Femur (tissue), 1 donor: ENCODE measurements around the gene SLC27A5.
"Not testable (repeated sequence)": the region's sequence is repeated elsewhere in the genome, so short reads cannot be mapped to it uniquely, and the experiment has no call there.

Source experiments
- DNase-seq: peaks from one replicate; pipeline ENCODE4 v3.0.0-alpha.2; 2017

Gene SLC27A5

DNA sequence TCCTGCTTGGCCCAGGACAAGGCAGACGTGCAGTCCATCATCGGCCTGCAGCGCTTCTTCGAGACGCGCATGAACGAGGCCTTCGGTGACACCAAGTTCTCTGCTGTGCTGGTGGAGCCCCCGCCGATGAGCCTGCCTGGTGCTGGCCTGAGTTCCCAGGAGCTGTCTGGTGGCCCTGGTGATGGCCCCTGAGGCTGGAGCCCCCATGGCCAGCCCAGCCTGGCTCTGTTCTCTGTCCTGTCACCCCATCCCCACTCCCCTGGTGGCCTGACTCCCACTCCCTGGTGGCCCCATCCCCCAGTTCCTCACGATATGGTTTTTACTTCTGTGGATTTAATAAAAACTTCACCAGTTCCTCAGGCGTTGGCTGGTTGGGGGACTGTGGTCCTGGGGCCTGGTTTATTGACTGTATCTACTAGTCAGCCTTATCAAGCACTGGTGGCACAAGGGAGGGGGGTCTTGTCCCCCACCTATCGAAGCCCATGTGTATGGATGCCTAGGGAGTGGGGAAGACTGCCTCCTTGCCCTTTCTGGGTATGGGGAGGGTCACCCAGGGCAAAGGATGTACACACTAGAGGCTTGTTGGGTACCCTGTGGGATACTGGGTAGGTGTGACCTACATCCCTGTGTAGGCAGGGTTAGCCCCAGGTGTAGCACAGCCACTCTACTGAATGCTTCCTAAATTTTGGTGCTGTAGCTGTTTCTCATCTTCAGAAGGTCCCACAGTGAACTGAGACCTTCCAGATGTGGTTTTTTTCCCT lies 38.8 kb upstream of the SLC27A5 start:
- DNase-seq, result no peak

DNA sequence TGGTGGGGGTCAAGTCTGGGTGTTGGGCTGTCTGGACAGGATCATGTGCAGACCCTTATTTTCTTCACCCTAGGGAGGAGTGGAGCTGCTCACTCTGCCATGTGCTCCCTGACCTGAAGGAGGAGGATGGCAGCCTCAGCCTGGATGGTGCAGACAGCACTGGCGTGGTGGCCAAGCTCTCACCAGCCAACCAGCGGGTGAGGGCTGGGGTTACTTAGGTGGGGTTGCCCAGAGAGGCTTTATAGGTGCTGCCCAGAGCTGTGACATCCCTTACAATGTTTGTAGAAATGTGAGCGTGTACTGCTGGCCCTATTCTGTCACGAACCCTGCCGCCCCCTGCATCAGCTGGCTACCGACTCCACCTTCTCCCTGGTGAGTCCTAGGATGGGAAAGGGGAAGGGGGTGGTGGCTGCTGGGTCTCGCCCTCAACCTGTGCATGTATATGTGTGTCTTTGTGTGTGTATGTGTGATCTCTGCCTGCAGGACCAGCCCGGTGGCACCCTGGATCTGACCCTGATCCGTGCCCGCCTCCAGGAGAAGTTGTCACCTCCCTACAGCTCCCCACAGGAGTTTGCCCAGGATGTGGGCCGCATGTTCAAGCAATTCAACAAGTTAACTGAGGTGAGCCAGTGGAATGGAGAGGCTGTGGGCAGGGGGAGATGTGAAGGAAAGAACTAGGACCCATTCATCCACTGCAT lies 38.0 kb upstream of the SLC27A5 start:
- DNase-seq, result no peak

- no peak for DNase-seq
Measured at GRCh38 chr19:58548859-58549663, 37.3 kb upstream of the SLC27A5 start.

DNA sequence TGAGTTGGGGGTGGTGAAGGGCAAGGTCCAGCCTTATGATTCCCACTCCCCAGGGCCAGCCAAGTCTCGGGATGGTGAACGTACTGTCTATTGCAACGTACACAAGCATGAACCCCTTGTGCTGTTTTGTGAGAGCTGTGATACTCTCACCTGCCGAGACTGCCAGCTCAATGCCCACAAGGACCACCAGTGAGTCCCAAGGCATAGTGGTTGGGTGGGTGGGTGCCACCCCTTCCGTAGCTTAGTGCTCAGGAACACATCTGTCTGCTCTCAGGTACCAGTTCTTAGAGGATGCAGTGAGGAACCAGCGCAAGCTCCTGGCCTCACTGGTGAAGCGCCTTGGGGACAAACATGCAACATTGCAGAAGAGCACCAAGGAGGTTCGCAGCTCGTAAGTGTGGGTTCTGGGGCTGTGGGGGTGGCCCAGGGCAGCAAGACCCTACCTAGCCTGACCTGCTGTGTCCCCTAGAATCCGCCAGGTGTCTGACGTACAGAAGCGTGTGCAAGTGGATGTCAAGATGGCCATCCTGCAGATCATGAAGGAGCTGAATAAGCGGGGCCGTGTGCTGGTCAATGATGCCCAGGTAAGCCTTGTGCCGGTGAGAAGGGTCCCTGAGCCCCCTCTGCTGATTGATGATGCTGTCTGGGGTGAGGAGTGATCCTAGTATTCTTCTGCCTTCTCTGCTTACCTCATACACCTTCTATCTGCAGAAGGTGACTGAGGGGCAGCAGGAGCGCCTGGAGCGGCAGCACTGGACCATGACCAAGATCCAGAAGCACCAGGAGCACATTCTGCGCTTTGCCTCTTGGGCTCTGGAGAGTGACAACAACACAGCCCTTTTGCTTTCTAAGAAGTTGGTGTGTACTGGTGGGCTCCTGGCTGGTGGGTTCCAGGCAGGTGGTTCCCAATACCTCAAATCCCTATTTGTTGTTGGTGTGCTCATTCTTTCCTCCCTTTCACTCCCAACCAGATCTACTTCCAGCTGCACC lies 35.8 kb upstream of the SLC27A5 start:
- DNase-seq, result no peak

DNA sequence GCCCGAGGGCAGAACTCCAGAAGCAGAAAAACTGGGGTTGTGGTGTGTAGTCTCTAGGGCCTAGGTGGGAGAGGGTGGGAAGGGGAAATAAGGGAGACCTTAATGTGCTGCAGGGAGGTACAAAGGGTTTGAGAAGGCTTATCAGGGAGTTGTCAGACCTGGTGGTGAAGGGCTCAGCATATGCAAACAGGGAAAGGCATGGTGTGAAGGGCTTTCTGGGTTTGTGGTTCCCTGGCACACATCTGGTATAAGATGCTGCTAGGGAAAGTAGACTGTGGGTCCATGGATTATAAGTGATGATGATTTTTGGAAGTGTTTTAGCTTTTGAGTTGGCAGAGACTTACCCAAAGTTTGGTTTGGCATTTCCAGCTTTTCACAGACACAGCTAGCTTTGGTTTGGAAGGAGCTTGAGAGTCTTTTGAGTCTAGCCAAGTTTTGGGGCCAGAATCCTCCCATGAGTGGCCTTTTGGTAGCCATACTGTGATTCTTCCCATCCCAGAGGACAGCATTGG lies 34.3 kb upstream of the SLC27A5 start:
- no peak for DNase-seq

DNA sequence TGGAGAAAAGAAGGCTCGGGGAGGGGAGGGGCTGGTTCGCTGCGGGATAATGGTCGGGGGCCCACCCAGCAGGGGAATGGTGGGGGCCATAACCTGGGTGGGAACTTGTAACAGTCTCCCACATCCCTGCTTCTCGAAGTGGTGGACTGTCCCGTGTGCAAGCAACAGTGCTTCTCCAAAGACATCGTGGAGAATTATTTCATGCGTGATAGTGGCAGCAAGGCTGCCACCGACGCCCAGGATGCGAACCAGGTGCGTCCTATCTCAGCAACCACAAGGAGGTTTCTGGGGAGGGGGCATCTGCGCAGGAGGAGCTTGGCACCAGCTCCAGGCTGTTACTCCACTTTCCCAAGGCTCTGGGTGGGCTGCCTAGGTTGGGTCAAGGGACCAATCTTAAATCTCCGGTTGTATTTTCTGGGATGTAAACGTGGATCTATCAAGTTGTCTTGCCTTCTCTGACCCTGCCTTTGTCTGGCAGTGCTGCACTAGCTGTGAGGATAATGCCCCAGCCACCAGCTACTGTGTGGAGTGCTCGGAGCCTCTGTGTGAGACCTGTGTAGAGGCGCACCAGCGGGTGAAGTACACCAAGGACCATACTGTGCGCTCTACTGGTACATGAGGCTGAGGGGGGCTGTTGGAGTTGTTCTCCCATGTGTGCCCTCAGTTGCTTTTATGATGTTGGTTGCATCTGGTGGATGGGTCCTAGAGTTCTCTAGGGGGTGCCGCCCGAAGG lies 33.7 kb upstream of the SLC27A5 start:
- no peak for DNase-seq

GRCh38 chr19:58544591-58545285 lies 32.9 kb upstream of the SLC27A5 start:
- DNase-seq, result no peak

- peak; percentile 100 for DNase-seq
Measured at GRCh38 chr19:58543826-58544590, 32.2 kb upstream of the SLC27A5 start, which contains the start of gene TRIM28. Gene TRIM28 (plus strand): TSS chr19:58544064. CDS start chr19:58544758, 694 bp downstream.

DNA sequence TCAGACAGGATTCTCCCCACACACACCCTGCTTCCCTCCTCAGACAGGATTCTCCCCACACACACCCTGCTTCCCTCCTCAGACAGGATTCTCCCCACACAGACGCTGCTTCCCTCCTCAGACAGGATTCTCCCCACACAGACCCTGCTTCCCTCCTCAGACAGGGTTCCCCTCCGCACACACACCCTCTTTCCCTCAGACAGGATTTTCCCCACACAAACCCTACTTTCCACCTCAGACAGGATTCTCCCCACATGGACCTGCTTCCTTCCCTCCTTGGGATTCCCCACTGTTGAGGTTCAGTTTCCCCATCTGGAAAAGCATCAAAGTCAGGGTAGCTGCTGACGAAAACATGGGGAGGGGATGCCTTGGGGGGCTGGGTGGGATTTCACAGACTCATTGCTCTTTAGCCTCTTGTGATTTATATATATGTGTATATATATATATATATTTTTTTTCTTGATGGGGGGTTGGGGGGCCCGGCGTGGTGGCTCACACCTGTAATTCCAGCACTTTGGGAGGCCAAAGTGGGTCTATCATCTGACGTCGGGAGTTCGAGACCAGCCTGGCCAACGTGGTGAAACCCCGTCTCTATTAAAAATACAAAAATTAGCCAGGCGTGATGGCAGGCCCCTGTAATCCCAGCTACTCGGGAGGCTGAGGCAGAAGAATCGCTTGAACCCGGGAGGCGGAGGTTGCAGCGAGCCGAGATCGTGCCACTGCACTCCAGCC lies 31.0 kb upstream of the SLC27A5 start:
- DNase-seq, result not testable (repeated sequence)

DNA sequence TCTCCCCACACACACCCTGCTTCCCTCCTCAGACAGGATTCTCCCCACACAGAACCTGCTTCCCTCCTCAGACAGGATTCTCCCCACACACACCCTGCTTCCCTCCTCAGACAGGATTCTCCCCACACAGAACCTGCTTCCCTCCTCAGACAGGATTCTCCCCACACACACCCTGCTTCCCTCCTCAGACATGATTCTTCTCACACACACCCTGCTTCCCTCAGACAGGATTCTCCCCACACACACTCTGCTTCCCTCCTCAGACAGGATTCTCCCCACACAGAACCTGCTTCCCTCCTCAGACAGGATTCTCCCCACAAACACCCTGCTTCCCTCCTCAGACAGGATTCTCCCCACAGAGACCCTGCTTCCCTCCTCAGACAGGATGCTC lies 27.4 kb upstream of the SLC27A5 start:
- not testable (repeated sequence) for DNase-seq

DNA sequence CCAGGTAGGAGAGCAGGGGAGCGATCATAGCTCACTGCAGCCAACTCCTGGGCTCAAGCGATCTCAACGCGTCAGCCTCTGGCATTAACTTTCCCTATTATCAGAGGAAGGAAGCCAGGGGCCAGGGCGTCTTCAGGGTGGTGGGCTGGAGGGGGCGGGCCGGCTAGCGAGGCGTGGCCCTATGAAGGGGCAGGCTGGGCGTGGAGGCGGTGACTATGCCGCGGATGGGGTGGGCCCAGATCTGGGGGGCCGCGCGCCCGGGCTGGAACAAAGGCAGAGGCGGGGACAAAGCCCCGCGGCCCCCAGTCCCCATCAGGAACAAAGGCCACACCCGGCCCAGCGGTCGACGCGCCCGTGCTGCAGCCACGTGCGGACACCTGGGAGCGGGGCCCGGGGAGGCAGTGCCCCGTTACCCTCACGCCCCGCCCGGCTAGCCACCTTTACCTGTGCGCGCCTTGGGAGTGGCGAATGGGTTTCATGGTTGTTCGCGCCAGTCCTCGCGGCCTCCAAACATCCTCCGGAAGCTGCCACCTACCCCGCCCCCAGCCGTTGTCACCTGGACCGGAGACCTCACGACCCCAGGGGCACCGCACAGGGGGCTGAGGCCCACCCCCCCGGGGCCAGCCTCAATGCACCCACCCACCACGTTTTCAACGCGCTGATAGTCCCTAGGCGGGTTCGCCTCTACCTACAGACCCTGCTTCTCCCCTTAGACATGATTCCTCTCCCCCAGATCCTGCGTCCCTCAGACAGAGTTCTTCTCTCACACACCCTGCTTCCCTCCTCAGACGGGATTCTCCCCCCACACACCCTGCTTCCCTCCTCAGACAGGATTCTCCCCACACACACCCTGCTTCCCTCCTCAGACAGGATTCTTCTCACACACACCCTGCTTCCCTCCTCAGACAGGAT lies 26.7 kb upstream of the SLC27A5 start:
- peak; percentile 69 for DNase-seq

GRCh38 chr19:58536852-58537798 lies 25.3 kb upstream of the SLC27A5 start:
- no peak for DNase-seq

DNA sequence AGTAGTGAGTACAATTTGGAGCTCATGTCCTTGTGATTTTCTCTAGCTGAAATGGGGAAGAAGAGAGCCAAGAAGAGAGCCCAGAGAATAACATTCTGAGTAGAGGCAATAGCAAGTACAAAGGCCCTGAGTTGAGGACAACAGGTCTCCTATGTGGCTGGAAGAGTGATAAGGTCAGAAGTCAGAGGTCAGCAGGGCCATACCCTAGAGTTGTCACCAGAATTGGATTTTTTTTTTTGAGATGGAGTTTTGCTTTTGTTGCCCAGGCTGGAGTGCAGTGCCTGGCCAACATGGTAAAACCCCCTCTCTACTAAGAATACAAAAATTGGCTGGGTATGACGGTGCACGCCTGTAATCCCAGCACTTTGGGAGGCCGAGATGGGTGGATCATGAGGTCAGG lies 24.1 kb upstream of the SLC27A5 start:
- DNase-seq, result no peak

GRCh38 chr19:58531034-58531840 lies 19.4 kb upstream of the SLC27A5 start:
- DNase-seq, result no peak

- no peak for DNase-seq
Measured at GRCh38 chr19:58529405-58529804, 17.6 kb upstream of the SLC27A5 start.

DNA sequence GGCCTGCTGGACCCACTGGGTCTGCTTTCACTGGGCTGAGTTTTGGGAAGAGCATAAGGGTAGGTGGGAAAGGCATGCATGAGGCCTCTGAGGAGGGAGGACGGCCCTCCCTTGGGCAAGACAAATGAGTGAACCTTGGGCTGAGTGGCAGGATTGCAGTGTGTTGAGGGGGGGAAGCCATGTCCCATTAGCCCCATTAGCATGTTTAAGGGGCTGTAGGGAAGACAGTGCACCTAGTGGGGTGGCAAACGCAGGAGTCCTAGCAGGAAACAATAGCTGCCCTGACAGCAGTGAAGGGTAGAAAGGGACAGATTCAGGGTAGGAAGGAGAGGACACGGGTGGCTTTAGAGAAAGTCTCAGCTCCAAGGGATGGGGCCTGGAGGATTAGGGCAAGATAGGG lies 10.9 kb upstream of the SLC27A5 start:
- no peak for DNase-seq
